Hepatic stellate cell (primary cell): ENCODE results near the gene CRIP2.
A peak's percentile ranks its signal among the peaks of the same experiment; 100 is the strongest.

Experiments
- DNase-seq: peaks from one replicate; pipeline ENCODE4 v3.0.0; 2011; ENCODE audit warnings: low spot score

Gene CRIP2

GRCh38 chr14:105461903-105462302 lies 12.7 kb upstream of the CRIP2 start:
- no peak for DNase-seq

GRCh38 chr14:105464501-105464900 lies 10.1 kb upstream of the CRIP2 start:
- DNase-seq: no peak

- DNase-seq: peak; percentile 68
These were observed 9.2 kb upstream of the CRIP2 start for GRCh38 chr14:105465209-105466031.

- DNase-seq: no peak
These were observed 7.9 kb upstream of the CRIP2 start for GRCh38 chr14:105466531-105467248.

GRCh38 chr14:105467249-105467941 lies 7.2 kb upstream of the CRIP2 start:
- no peak for DNase-seq

- DNase-seq: no peak
These were observed 6.6 kb upstream of the CRIP2 start for GRCh38 chr14:105467942-105468471.

- no peak for DNase-seq
These were observed 5.9 kb upstream of the CRIP2 start for GRCh38 chr14:105468621-105469241.

GRCh38 chr14:105469456-105470349 lies 4.9 kb upstream of the CRIP2 start:
- no peak for DNase-seq

GRCh38 chr14:105470350-105471296 lies 4.0 kb upstream of the CRIP2 start:
- DNase-seq: no peak

GRCh38 chr14:105471297-105471821 lies 3.3 kb upstream of the CRIP2 start:
- DNase-seq: no peak

GRCh38 chr14:105471823-105472485 lies 2.7 kb upstream of the CRIP2 start:
- no peak for DNase-seq

- DNase-seq: no peak
These were observed 2.1 kb upstream of the CRIP2 start for GRCh38 chr14:105472486-105472991.

- DNase-seq: peak; percentile 65
These were observed 1.5 kb upstream of the CRIP2 start for GRCh38 chr14:105473033-105473676.

- peak; percentile 94 for DNase-seq
These were observed 741 bp upstream of the CRIP2 start for GRCh38 chr14:105473677-105474482.

- DNase-seq: peak; percentile 78
These were observed 862 bp downstream of the CRIP2 start for GRCh38 chr14:105475269-105476096.

GRCh38 chr14:105476097-105476830 lies 1.6 kb downstream of the CRIP2 start:
- DNase-seq: peak; percentile 78
